ENCODE measurements around the gene OPCML. TPM values are rescaled to one million over a fixed set of nuclear protein-coding genes. Genes with fewer than 3 reads are reported as not detected.

Gene OPCML
- total RNA-seq, 2 donors from 2014 or later: 0.34 TPM; not detected in 1

GRCh38 chr11:133576351-133576750 lies 44.0 kb upstream of the OPCML start:
- no peak for DNase-seq (ENCODE audit: low spot score)
- Histone ChIP-seq H3K27ac (no peak overlapping the region), H3K4me1 (replicated peaks) (no peaks in the 10 kb centered on the region), H3K4me3 (no peak overlapping the region), H3K9me3 (no peaks in the 10 kb centered on the region), H3K27me3 (replicated peaks; ENCODE audit: insufficient read depth) (no peaks in the 10 kb centered on the region), H3K36me3 (no peaks in the 10 kb centered on the region)
- intact Hi-C loops (cut with DNase I): no loop called here
- TF ChIP-seq CTCF (IDR thresholded peaks at IDR 0.05) (no peak), POLR2AphosphoS5 (IDR thresholded peaks at IDR 0.05) (no peak), POLR2A (IDR thresholded peaks at IDR 0.05) (no peak)
- 91% methylated on average over 16 of the region's 16 CpGs for WGBS

GRCh38 chr11:133573081-133573480 lies 40.8 kb upstream of the OPCML start:
- no peak for TF ChIP-seq POLR2AphosphoS5 (IDR thresholded peaks at IDR 0.05)
- WGBS: 45% methylated on average over 1 of the region's 1 CpG
- no peak overlapping the region for H3K27ac ChIP-seq
- intact Hi-C loops (cut with DNase I): no loop called here
- no peaks in the 10 kb centered on the region for H3K9me3 ChIP-seq
- H3K36me3 ChIP-seq: no peaks in the 10 kb centered on the region
- no peak overlapping the region for H3K4me3 ChIP-seq
- no peak for DNase-seq (ENCODE audit: low spot score)
- no peaks in the 10 kb centered on the region for H3K27me3 ChIP-seq (replicated peaks; ENCODE audit: insufficient read depth)
- no peaks in the 10 kb centered on the region for H3K4me1 ChIP-seq (replicated peaks)

- Histone ChIP-seq H3K9me3 (no peaks in the 10 kb centered on the region), H3K36me3 (no peaks in the 10 kb centered on the region), H3K27ac (no peak overlapping the region), H3K4me3 (no peak overlapping the region), H3K4me1 (replicated peaks) (no peaks in the 10 kb centered on the region), H3K27me3 (replicated peaks; ENCODE audit: insufficient read depth) (no peaks in the 10 kb centered on the region)
- intact Hi-C loops (cut with DNase I): no loop called here
- WGBS: 85% methylated on average over 4 of the region's 4 CpGs
- TF ChIP-seq CTCF (IDR thresholded peaks at IDR 0.05) (no peak), POLR2A (IDR thresholded peaks at IDR 0.05) (no peak), POLR2AphosphoS5 (IDR thresholded peaks at IDR 0.05) (no peak)
- DNase-seq (ENCODE audit: low spot score): no peak
Observed at GRCh38 chr11:133570376-133570775, 38.1 kb upstream of the OPCML start.

- Histone ChIP-seq H3K27me3 (replicated peaks; ENCODE audit: insufficient read depth) (no peaks in the 10 kb centered on the region), H3K27ac (no peak overlapping the region), H3K4me3 (no peak overlapping the region), H3K36me3 (no peaks in the 10 kb centered on the region), H3K4me1 (replicated peaks) (no peaks in the 10 kb centered on the region), H3K9me3 (no peaks in the 10 kb centered on the region)
- WGBS: 71% methylated on average over 7 of the region's 7 CpGs
- TF ChIP-seq CTCF (IDR thresholded peaks at IDR 0.05): no peak
- DNase-seq (ENCODE audit: low spot score): no peak
- intact Hi-C loops (cut with DNase I): no loop called here
Observed at GRCh38 chr11:133563505-133564025, 31.3 kb upstream of the OPCML start.

DNA sequence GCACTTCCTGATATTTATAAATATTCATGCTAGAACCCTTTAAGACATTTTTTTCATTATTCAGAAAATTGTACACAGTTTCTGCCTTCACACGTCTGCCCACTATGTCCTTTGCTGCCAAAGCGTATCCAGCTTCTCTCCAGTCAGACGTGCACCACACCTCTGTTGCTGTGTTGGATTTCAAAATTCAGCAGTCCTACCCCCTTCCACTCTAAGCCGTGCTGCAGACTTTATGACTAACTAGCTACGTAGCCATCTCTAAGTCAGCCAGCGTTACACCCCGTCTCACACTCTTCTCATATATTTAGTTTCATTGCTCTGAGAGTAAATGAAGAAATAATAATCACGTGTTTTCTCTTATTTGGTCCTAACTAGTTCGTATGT lies 28.2 kb upstream of the OPCML start:
- intact Hi-C loops (cut with DNase I): no loop called here
- 33% methylated on average over 9 of the region's 9 CpGs for WGBS
- TF ChIP-seq CTCF (IDR thresholded peaks at IDR 0.05) (no peak), POLR2A (IDR thresholded peaks at IDR 0.05) (no peak), POLR2AphosphoS5 (IDR thresholded peaks at IDR 0.05) (no peak)

More for the DNA sequence above, 28.2 kb upstream of the OPCML start:
- no peaks in the 10 kb centered on the region for H3K27me3 ChIP-seq (replicated peaks; ENCODE audit: insufficient read depth)
- H3K27ac ChIP-seq: no peak overlapping the region
- no peaks in the 10 kb centered on the region for H3K9me3 ChIP-seq
- no peaks in the 10 kb centered on the region for H3K4me1 ChIP-seq (replicated peaks)
- DNase-seq (ENCODE audit: low spot score): no peak
- H3K4me3 ChIP-seq: no peak overlapping the region
- no peaks in the 10 kb centered on the region for H3K36me3 ChIP-seq

Data from prostate gland (tissue), 2 donors.